A673 (cell line): ENCODE measurements around the gene OPN1MW3. TPM values are rescaled to one million over a fixed set of nuclear protein-coding genes. Genes with fewer than 3 reads are reported as not detected.

Source experiments
- BruUV-seq: library from RNA; stranded (reverse); fragments of 400-500 nt; replicated peaks from 2 replicates; lab custom pipeline; 2021; lab: Mats Ljungman, UMichigan
- CTCF ChIA-PET: fragments of 300-600 bp; sonication (Branson Sonifier 250); formaldehyde crosslinking; loops from one replicate; lab custom pipeline; 2022; ENCODE audit warnings: antibody characterized with exemption; lab: Charles Lee
- POLR2A ChIA-PET: fragments of 300-600 bp; sonication (Branson Sonifier 250); formaldehyde crosslinking; loops from one replicate; lab custom pipeline; 2022; ENCODE audit warnings: antibody characterized with exemption; ENCODE audit not compliant: low non-redundant PET; lab: Charles Lee
- DNase-seq: peaks from one replicate; pipeline ENCODE4 v3.0.0-alpha.2; 2015; ENCODE audit warnings: low spot score
- H3K27ac ChIP-seq: fragments of 200-600 bp; sonication (generic); 2 replicates; pipeline ENCODE4 v1.5.1; 2016; ENCODE audit warnings: mixed run types, low read depth, mild to moderate bottlenecking, mixed read lengths, antibody characterized with exemption, low read length; ENCODE audit not compliant: poor library complexity, severe bottlenecking
- H3K27me3 ChIP-seq: fragments of 200-600 bp; sonication (generic); replicated peaks from 2 replicates; pipeline ENCODE4 v1.6.1; 2017; ENCODE audit warnings: mixed run types, low read depth, mild to moderate bottlenecking, mixed read lengths, antibody characterized with exemption, low read length; ENCODE audit not compliant: insufficient read depth, poor library complexity
- H3K36me3 ChIP-seq: fragments of 200-600 bp; sonication (generic); 2 replicates; pipeline ENCODE4 v1.6.1; 2016; ENCODE audit warnings: mixed run types, mild to moderate bottlenecking, mixed read lengths, antibody characterized with exemption, low read length; ENCODE audit not compliant: insufficient read depth, poor library complexity, severe bottlenecking
- H3K4me1 ChIP-seq: fragments of 200-600 bp; sonication (generic); 2 replicates; pipeline ENCODE4 v1.6.1; 2017; ENCODE audit warnings: mixed run types, mild to moderate bottlenecking, mixed read lengths, antibody characterized with exemption, low read length; ENCODE audit not compliant: insufficient read depth, poor library complexity, severe bottlenecking
- H3K4me3 ChIP-seq: fragments of 200-600 bp; sonication (generic); 2 replicates; pipeline ENCODE4 v1.5.1; 2016; ENCODE audit warnings: low read depth, mixed run types, mild to moderate bottlenecking, mixed read lengths, low read length; ENCODE audit not compliant: poor library complexity, severe bottlenecking
- H3K9me3 ChIP-seq: fragments of 200-600 bp; sonication (generic); 2 replicates; pipeline ENCODE4 v1.6.1; 2016; ENCODE audit warnings: mixed run types, low read depth, mild to moderate bottlenecking, mixed read lengths, antibody characterized with exemption, low read length; ENCODE audit not compliant: poor library complexity, severe bottlenecking
- CTCF ChIP-seq: fragments of 300-800, 200-600 bp; sonication (generic); conservative IDR thresholded peaks from 2 replicates; pipeline ENCODE4 v1.5.1; 2017; ENCODE audit warnings: low read depth, mild to moderate bottlenecking, antibody characterized with exemption, low read length, moderate library complexity, mixed read lengths
- EZH2 ChIP-seq: fragments of 200-600 bp; sonication (generic); IDR thresholded peaks from 2 replicates; pipeline ENCODE4 v1.6.1; 2017; ENCODE audit warnings: borderline replicate concordance, low read depth, mild to moderate bottlenecking, mixed read lengths, antibody characterized with exemption, low read length; ENCODE audit not compliant: poor library complexity, severe bottlenecking
- intact Hi-C: fragments of 100-400 bp; cut with micrococcal nuclease; formaldehyde crosslinking; loops from one replicate; pipeline ENCODE4 v1.10.0; 2022; ENCODE audit not compliant: unreplicated experiment
- total RNA-seq: library from RNA; stranded (reverse); gene quantifications from 2 replicates; pipeline ENCODE4 v1.2.3, GENCODE V29; 2021

The OPN1MW3 gene
- total RNA-seq, 1 experiment from 2014 or later, result not detected

DNA sequence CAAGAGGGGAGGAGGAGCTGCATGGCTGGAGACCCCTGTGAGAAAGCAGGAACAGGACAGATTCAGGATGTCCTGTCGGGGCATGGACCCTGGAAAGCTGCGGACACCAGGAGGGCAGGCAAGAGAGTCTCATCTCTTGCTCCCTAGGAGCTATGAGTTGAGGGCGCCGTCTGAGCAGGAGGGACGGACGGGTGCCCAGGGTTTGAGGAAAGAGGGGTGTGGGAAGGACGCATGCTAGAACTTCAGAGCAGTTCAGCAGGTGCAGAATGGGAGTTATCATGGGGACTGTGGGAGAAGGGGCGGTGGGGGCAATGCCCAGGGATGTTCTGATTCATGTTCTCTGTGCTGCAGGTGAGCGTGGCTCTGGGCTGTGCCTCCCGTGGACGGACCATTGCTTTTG is 63.0 kb downstream of the OPN1MW3 start:
- no TSS peak for BruUV-seq
- CTCF ChIA-PET, result no interaction called here
- TF ChIP-seq EZH2 (no peak), CTCF (no peak)
- Histone ChIP-seq H3K27ac (no peak overlapping the region), H3K9me3 (no peaks in the 10 kb centered on the region), H3K36me3 (no peaks in the 10 kb centered on the region), H3K4me3 (no peak overlapping the region), H3K27me3 (peaks cover 23% of the 10 kb centered on the region), H3K4me1 (no peaks in the 10 kb centered on the region)
- DNase-seq, result no peak
- intact Hi-C loops, result no loop called here
- POLR2A ChIA-PET, result no interaction called here

Other genes with a start within 250 kb of the OPN1MW3 start
- gene IRAK1, start 237.7 kb upstream of the OPN1MW3 start, total RNA-seq, result 118 and 147 TPM in 2 replicates
- 51.9 and 52.8 TPM in 2 replicates for gene MECP2, start 159.9 kb upstream of the OPN1MW3 start, total RNA-seq
- not detected in 2 replicates for gene OPN1LW, start 113.3 kb upstream of the OPN1MW3 start, total RNA-seq
- gene OPN1MW, start 75.0 kb upstream of the OPN1MW3 start, total RNA-seq, result not detected in 2 replicates
- gene OPN1MW2, start 37.8 kb upstream of the OPN1MW3 start, total RNA-seq, result not detected in 2 replicates
- not detected in 2 replicates for gene TEX28, start 37.5 kb downstream of the OPN1MW3 start, total RNA-seq
- not detected in 2 replicates for gene TKTL1, start 38.2 kb downstream of the OPN1MW3 start, total RNA-seq
- gene FLNA, start 117.1 kb downstream of the OPN1MW3 start, total RNA-seq, result 1,123 and 1,210 TPM in 2 replicates
- gene EMD, start 121.7 kb downstream of the OPN1MW3 start, total RNA-seq, result 79.6 and 84.7 TPM in 2 replicates
- gene RPL10, start 140.8 kb downstream of the OPN1MW3 start, total RNA-seq, result 2,429 and 2,445 TPM in 2 replicates
- gene DNASE1L1, start 151.7 kb downstream of the OPN1MW3 start, total RNA-seq, result 6.8 and 8.3 TPM in 2 replicates
- 41.8 and 55.8 TPM in 2 replicates for gene TAFAZZIN, start 154.0 kb downstream of the OPN1MW3 start, total RNA-seq
- 77.1 and 77.5 TPM in 2 replicates for gene ATP6AP1, start 171.1 kb downstream of the OPN1MW3 start, total RNA-seq
- gene GDI1, start 179.6 kb downstream of the OPN1MW3 start, total RNA-seq, result 137 and 139 TPM in 2 replicates
- 78.0 and 83.7 TPM in 2 replicates for gene FAM50A, start 186.6 kb downstream of the OPN1MW3 start, total RNA-seq
- 49.8 and 54.6 TPM in 2 replicates for gene PLXNA3, start 200.7 kb downstream of the OPN1MW3 start, total RNA-seq
- gene LAGE3, start 221.7 kb downstream of the OPN1MW3 start, total RNA-seq, result 30.4 and 34.6 TPM in 2 replicates
- 30.4 and 31.4 TPM in 2 replicates for gene UBL4A, start 229.0 kb downstream of the OPN1MW3 start, total RNA-seq
- 8.1 and 9.7 TPM in 2 replicates for gene SLC10A3, start 233.0 kb downstream of the OPN1MW3 start, total RNA-seq